ENCODE data around the gene KIAA1210. TPM values are rescaled to one million over a fixed set of nuclear protein-coding genes. Genes with fewer than 3 reads are reported as not detected.

KIAA1210 gene
- total and polyA plus RNA-seq, 2 of the 8 experiments (the other 6 are each of a cell fraction or from before 2014, with no cell fraction given), result 0.02 TPM; not detected in 1

GRCh38 chrX:119174900-119175299 is 47.3 kb upstream of the KIAA1210 start:
- FAIRE-seq, result no peak
- H3K9ac ChIP-seq (replicated peaks in 1 of 4; ENCODE audit: extremely low read depth in 1 of 4, low read depth in 3 of 4, low read length in 3 of 4), result no peak overlapping the region
- CTCF ChIA-PET (ENCODE audit: partially characterized antibody), result interaction anchor here (1.5 kb wide), 1 partner anchor 21 kb away, joined by 4 read pairs; no protein-coding TSS in a partner anchor

More at GRCh38 chrX:119174900-119175299, 47.3 kb upstream of the KIAA1210 start:
- no peak overlapping the region for H2BK15ac ChIP-seq (ENCODE audit: low read length)
- no peak overlapping the region for H2AK5ac ChIP-seq (ENCODE audit: low read depth, low read length)
- H3K36me3 ChIP-seq (ENCODE audit: control insufficient read depth in 2 of 4, insufficient read depth in 4 of 4, low read length in 3 of 4), result no peaks in the 10 kb centered on the region
- H3K4me1 ChIP-seq (replicated peaks in 1 of 4; ENCODE audit: control insufficient read depth in 3 of 4, insufficient read depth in 4 of 4, low read length in 3 of 4), result no peaks in the 10 kb centered on the region
- no peak overlapping the region for H2BK20ac ChIP-seq (ENCODE audit: low read length)
- no peaks in the 10 kb centered on the region for H3K79me1 ChIP-seq (ENCODE audit: low read depth, low read length)
- H4K8ac ChIP-seq (ENCODE audit: extremely low read depth, insufficient read depth, low read length), result no peak overlapping the region
- no peak overlapping the region for H2AFZ ChIP-seq (ENCODE audit: low read length)
- H3K18ac ChIP-seq (ENCODE audit: extremely low read depth, low read length), result no peak overlapping the region
- no peak overlapping the region for H3K4ac ChIP-seq (replicated peaks; ENCODE audit: insufficient read length, low read depth, low read length)
- no peak for DNase-seq (ENCODE audit: low read depth in 1 of 2, low spot score in 2 of 2)
- no peaks in the 10 kb centered on the region for H3K27me3 ChIP-seq (replicated peaks in 1 of 4; ENCODE audit: control insufficient read depth in 3 of 4, extremely low read depth in 1 of 4, insufficient read depth in 3 of 4, low read length in 3 of 4)
- H4K91ac ChIP-seq (replicated peaks; ENCODE audit: insufficient read length, low read length), result no peak overlapping the region
- H3K14ac ChIP-seq (ENCODE audit: insufficient read length), result no peak overlapping the region
- TF ChIP-seq POU5F1 (IDR thresholded peaks at IDR 0.05; ENCODE audit: low read depth, low read length) (no peak), BCL11A (IDR thresholded peaks at IDR 0.05; ENCODE audit: low read depth in 2 of 2, low read length in 2 of 2) (no peak), CREB1 (IDR thresholded peaks at IDR 0.05) (no peak), EGR1 (IDR thresholded peaks at IDR 0.05; ENCODE audit: borderline replicate concordance, low read depth, low read length) (no peak), TCF12 (IDR thresholded peaks at IDR 0.05; ENCODE audit: low read depth, low read length) (no peak), CHD1 (IDR thresholded peaks at IDR 0.05; ENCODE audit: low read depth, low read length) (no peak), CBX5 (IDR thresholded peaks at IDR 0.05; ENCODE audit: low read depth, low read length) (no peak), SIN3A (conservative IDR thresholded peaks at IDR 0.05 in 1 of 2, IDR thresholded peaks at IDR 0.05 in 1 of 2; ENCODE audit: low read depth in 1 of 2, low read length in 2 of 2) (no peak), TEAD4 (IDR thresholded peaks at IDR 0.05; ENCODE audit: low read depth, low read length) (no peak), RNF2 (IDR thresholded peaks at IDR 0.05; ENCODE audit: borderline replicate concordance, low read depth, low read length, missing control alignments, poor library complexity, severe bottlenecking) (no peak), KDM5A (IDR thresholded peaks at IDR 0.05; ENCODE audit: low read length) (no peak)
- 89% methylated on average over 2 of the region's 2 CpGs; no CpG with 5 or more reads in 1 of the 2 experiments for WGBS, 2 experiments (ENCODE audit: extremely low coverage in 1 of 2, insufficient coverage in 1 of 2, insufficient read length in 1 of 2, insufficient replicate concordance in 2 of 2, low coverage in 1 of 2, low lambda C conversion rate in 2 of 2, missing lambda C conversion rate in 1 of 2)
- POLR2A ChIA-PET (ENCODE audit: partially characterized antibody), result no interaction called here
- no peak overlapping the region for H3K27ac ChIP-seq (ENCODE audit: low read depth, low read length)
- H4K5ac ChIP-seq (ENCODE audit: insufficient read length, low read depth, low read length), result no peak overlapping the region
- H3K23ac ChIP-seq (ENCODE audit: insufficient read length), result no peak overlapping the region
- H4K20me1 ChIP-seq (replicated peaks in 1 of 2; ENCODE audit: control insufficient read depth in 1 of 2, insufficient read depth in 2 of 2, low read length in 2 of 2), result no peaks in the 10 kb centered on the region
- H3K4me3 ChIP-seq (ENCODE audit: extremely low read depth in 1 of 4, insufficient read depth in 2 of 4, low read depth in 3 of 4, low read length in 4 of 4), result no peak overlapping the region
- H2BK12ac ChIP-seq (ENCODE audit: low read depth, low read length), result no peak overlapping the region
- no peak overlapping the region for H2BK5ac ChIP-seq (ENCODE audit: low read depth, low read length)
- no peaks in the 10 kb centered on the region for H3K79me2 ChIP-seq (ENCODE audit: control insufficient read depth in 1 of 2, insufficient read depth in 2 of 2, low read length in 2 of 2)
- H3K23me2 ChIP-seq (ENCODE audit: low read depth, low read length), result no peaks in the 10 kb centered on the region
- no peak overlapping the region for H2BK120ac ChIP-seq (replicated peaks; ENCODE audit: low read depth, low read length)
- no peaks in the 10 kb centered on the region for H3K9me3 ChIP-seq (ENCODE audit: insufficient read depth in 2 of 2, low read depth in 1 of 2, low read length in 1 of 2)
- no peak overlapping the region for H3K56ac ChIP-seq (replicated peaks; ENCODE audit: insufficient read length, low read depth, low read length)
- H3K4me2 ChIP-seq (ENCODE audit: insufficient read depth in 1 of 2, low read depth in 2 of 2, low read length in 2 of 2), result no peak overlapping the region

Data from H1 (cell line).